ENCODE results near the gene NOVA2.
A peak's percentile ranks its signal among the peaks of the same experiment; 100 is the strongest.

The NOVA2 gene

GRCh38 chr19:45913874-45914830 lies 59.5 kb downstream of the NOVA2 start, which contains the start of gene NANOS2:
NANOS2 (minus strand) TSS chr19:45914778; CDS start chr19:45914693, 85 bp downstream.
- no peak for FAIRE-seq
- DNase-seq (ENCODE audit: insufficient read length, low spot score) = no peak
- TF ChIP-seq CTCF (IDR thresholded peaks at IDR 0.05; ENCODE audit: insufficient read depth, missing control alignments) = peak; percentile 20

- FAIRE-seq (no peak), DNase-seq (ENCODE audit: insufficient read length, low spot score) (no peak)
- TF ChIP-seq CTCF (IDR thresholded peaks at IDR 0.05; ENCODE audit: insufficient read depth, missing control alignments) = no peak
Measured at GRCh38 chr19:45911291-45911690, 62.4 kb downstream of the NOVA2 start.

GRCh38 chr19:45908956-45909355 lies 64.7 kb downstream of the NOVA2 start:
- FAIRE-seq = no peak
- DNase-seq (ENCODE audit: insufficient read length, low spot score) = no peak
- TF ChIP-seq CTCF (IDR thresholded peaks at IDR 0.05; ENCODE audit: insufficient read depth, missing control alignments) = no peak

- DNase-seq (ENCODE audit: insufficient read length, low spot score) (no peak), FAIRE-seq (no peak)
- TF ChIP-seq CTCF (IDR thresholded peaks at IDR 0.05; ENCODE audit: insufficient read depth, missing control alignments) = no peak
Measured at GRCh38 chr19:45906221-45906620, 67.4 kb downstream of the NOVA2 start.

GRCh38 chr19:45905011-45905410 lies 68.7 kb downstream of the NOVA2 start:
- no peak for TF ChIP-seq CTCF (IDR thresholded peaks at IDR 0.05; ENCODE audit: insufficient read depth, missing control alignments)
- no peak for DNase-seq (ENCODE audit: insufficient read length, low spot score)
- no peak for FAIRE-seq

- no peak for FAIRE-seq
- no peak for TF ChIP-seq CTCF (IDR thresholded peaks at IDR 0.05; ENCODE audit: insufficient read depth, missing control alignments)
- peak; percentile 97 for DNase-seq (ENCODE audit: insufficient read length, low spot score)
Measured at GRCh38 chr19:45902651-45903625, 70.7 kb downstream of the NOVA2 start.

Measured in D721Med (cell line).